GM19372 (cell line): Measurements from ENCODE around the gene ZNF544.
A peak's percentile ranks its signal among the peaks of the same experiment; 100 is the strongest.
"Not testable (repeated sequence)": the region's sequence is repeated elsewhere in the genome, so short reads cannot be mapped to it uniquely, and the experiment has no call there.

ENCODE experiments used
- ATAC-seq: cut with Tn5 transposase; IDR thresholded peaks from one replicate; pipeline ENCODE4 v1.9.1; 2021; ENCODE audit warnings: mild to moderate bottlenecking, low read depth, moderate library complexity; ENCODE audit not compliant: unreplicated experiment

The ZNF544 gene

DNA sequence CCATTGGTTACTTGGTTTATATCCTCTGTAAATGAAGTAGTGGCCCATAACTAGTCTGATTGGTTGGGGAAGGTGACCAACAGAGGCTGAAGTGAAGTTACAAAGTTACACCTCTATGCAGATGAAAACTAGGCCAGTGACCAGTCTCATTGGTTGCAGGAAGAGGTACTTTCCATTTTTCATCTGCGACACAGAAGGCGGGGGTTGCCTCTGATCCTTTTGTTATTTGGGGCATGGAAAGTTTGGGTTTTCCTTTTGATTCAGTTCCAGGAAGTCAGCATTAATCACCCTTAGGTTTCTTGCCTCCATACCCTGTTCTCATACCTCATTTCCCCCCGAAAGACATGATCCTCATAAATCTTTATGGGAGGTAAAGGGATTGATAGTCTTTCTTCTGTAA lies 20.2 kb downstream of the ZNF544 start:
- ATAC-seq = no peak

DNA sequence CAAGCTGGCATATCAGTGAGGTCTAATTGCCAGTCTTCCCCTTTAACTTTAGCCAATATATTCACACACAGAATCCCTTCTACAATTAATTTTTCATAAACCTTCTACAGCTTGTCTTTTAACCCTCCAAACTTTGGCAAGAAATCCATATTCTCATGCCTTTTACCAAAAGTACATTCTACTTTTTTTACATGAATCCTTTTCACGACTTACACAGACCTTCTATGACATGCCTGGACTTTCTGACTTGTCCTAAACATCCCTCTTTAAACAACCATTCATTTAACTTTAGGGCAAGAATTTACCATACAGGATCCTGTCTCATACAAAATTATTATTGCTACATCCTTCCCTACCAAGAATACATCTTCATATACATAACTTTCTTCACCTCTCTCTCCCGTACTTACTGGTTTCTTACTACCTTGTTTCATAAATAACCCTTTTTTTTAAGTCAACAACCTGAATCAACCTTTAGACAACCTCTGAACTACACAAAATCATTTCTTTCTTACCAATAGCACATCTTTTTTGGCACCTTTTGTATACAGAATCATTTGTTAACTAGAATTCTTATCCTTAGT lies 23.5 kb downstream of the ZNF544 start:
- ATAC-seq = no peak

DNA sequence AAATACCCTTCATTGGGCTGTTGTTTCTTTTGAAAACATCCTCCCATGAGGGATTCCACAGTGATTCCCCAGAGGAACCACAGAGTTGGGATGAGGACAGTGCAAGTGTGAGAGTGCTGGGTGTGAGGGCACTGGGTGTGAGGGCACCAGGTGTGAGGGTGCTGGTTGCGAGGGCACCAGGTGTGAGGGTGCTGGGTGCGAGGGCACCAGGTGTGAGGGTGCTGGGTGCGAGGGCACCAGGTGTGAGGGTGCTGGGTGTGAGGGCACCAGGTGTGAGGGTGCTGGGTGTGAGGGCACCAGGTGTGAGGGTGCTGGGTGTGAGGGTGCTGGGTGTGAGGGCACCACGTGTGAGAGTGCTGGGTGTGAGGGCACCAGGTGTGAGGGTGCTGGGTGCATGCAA lies 29.5 kb downstream of the ZNF544 start:
- not testable (repeated sequence) for ATAC-seq

DNA sequence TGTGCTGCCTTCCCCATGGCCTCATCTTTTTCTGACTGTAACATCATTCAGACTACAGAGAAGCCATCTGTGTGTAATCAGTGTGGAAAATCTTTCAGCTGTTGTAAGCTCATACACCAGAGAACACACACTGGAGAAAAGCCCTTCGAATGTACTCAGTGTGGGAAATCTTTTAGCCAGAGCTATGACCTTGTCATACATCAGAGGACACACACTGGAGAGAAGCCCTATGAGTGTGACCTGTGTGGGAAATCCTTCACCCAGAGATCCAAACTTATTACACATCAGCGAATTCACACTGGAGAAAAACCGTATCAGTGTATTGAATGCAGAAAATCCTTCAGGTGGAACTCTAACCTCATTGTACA lies 32.9 kb downstream of the ZNF544 start:
- no peak for ATAC-seq

DNA sequence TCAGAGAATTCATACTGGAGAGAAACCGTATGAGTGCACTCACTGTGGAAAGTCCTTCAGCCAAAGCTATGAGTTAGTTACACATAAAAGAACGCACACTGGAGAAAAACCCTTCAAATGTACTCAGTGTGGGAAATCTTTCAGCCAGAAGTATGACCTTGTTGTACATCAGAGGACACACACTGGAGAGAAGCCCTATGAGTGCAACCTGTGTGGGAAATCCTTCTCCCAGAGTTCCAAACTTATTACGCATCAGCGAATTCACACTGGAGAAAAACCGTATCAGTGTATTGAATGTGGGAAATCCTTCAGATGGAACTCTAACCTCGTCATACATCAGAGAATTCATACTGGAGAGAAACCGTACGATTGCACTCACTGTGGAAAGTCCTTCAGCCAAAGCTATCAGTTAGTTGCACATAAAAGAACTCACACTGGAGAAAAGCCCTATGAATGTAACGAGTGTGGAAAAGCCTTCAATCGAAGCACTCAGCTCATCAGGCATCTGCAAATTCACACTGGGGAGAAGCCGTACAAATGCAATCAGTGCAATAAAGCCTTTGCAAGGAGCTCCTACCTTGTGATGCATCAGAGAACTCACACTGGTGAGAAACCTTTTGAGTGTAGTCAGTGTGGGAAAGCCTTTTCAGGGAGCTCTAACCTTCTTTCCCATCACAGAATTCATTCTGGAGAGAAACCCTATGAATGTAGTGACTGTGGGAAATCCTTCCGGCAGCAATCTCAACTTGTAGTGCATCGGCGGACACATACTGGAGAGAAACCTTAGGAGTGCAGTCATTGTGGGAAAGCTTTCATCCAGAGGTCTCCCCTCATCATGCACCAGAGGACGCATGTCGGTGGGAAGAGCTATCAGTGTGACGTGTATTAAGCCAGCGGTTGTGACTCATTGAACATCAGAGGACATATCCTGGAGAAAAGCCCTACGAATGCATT lies 33.5 kb downstream of the ZNF544 start:
- no peak for ATAC-seq

DNA sequence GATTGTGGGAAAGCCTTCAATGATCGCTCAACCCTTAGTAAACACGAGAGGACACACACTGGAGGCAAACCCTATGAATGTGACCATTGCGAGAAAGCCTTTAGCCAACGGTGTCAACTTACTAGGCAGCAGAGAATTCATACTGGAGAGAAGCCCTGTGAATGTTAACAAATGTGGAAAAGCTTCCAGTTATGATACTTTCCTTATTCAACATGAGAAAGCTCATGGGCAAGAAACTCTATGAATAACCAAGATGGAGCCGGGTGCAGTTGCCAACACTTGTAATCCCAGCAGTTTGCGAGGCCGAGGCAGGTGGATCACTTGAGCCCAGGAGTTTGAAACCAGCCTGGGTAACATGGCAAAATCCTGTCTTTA lies 34.2 kb downstream of the ZNF544 start:
- no peak for ATAC-seq

DNA sequence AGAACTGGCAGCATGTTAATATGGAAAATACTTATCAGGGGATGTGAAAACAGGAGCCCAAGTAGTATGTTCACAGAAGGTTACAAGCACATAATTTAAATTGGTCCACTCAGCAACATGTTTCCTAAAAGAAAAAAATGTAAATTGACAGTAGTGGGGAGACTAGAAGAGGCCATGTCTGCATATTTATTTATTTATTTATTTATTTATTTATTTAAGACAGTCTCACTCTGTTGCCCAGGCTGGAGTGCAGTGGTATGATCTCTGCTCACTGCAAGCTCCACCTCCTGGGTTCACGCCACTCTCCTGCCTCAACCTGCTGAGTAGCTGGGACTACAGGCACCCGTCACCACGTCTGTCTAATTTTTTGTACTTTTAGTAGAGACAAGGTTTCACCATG lies 36.4 kb downstream of the ZNF544 start:
- no peak for ATAC-seq

DNA sequence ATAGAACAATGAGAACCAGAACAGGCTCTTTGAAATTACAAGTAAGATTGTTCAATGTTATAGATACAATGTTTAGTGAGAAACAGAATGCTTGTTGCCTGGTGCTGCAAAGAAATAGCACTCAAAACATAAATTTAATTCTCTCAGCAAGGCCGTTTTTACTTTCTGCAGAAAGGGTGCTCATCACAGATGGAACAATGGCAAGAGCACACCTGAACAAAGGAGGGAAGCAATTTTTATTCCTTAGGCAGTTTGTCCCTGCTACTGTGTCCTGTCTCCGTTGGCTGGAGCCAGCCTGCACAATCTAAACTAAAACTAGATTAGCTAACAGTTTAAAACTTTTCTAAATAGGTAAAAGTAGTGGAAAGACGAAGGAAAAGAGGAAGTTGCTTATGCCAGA lies 39.6 kb downstream of the ZNF544 start:
- ATAC-seq = no peak

DNA sequence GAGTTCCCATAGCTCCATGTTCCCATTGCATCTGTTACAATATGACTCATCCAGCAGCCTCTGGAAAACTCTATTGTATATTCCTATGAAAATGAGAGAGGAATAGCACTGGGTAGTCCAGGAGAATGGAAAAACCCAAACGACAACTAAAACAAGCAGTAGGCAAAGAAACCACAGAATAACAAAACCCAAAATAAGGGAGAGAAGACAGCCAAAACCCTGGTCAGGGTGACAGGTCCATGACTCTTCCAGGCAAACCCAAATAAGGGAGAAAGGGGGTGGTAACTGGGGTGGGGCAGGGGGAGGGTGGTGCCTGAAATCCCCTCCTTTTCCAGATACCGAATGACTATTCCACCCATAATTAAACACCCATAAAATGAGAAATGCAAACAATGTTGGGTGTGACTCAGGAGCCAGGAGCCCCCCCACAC lies 46.1 kb downstream of the ZNF544 start:
- ATAC-seq = no peak

DNA sequence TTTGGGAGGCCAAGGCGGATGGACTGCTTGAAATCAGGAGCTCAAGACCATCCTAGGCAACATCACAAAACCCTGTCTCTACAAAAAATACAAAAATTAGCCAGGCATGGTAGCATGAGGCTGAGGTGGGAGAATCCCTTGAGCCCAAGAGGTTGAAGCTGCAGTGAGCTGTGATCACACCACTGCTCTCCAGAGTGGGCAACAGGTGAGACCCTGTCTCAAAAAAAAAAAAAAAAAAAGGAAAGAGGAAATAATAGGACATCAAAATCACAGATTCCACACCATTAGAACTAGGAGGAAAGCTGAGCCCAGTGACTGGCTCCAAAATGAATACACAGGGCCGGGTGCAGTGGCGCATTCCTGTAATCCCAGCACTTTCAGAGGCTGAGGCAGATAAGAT lies 46.9 kb downstream of the ZNF544 start:
- ATAC-seq = no peak

DNA sequence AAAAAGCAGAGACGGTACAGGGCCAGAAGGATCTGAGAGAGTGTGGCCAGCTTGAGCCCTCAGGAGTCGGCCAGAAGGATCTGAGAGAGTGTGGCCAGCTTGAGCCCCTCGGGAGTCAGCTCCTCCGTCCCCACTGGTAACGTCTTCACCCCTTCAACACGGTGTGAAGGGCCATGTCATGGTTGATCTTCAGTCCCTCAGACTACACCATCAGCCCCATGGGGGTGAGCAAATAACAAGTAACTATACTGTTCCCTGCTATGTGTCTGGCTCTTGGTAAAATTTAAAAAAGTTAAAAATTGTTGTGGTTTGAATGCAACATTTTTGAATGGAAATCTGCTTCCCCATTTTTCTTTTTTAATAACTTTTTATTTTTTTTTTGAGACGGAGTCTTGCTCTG lies 48.5 kb downstream of the ZNF544 start:
- ATAC-seq = no peak

DNA sequence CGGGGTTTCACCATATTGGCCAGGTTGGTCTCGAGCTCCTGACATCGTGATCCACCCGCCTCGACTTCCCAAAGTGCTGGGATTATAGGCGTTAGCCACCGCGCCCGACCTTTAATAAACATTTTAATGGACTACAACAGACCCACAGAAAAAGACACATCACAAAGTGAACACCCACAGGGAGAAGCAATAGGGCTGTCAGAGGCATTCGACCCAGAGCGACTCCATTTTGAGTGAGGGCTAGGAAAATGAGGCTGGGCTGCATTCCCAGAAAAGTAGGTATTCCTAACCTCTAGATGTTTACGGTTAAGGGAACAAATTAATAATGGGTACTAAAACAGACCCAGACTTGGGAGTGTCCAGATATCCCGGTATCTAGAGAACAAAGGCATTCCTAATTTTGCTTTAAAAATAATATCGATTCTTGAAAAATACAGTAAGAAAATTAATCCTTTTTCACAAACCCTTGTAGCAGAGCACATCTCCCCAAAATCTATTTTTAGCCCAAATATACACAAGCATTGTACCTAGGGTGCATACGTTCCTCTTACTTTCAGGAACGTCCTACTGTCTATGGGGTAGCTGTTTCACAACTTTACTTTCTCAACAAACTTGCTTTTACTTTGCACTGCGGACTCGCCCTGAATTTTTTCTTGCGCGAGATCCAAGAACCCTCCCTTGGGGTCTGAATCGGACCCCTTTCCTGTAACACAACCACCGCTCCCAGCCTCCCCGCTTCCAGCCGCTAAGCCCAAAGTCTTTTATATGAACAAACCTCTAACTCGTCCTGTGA lies 49.2 kb downstream of the ZNF544 start:
- no peak for ATAC-seq

DNA sequence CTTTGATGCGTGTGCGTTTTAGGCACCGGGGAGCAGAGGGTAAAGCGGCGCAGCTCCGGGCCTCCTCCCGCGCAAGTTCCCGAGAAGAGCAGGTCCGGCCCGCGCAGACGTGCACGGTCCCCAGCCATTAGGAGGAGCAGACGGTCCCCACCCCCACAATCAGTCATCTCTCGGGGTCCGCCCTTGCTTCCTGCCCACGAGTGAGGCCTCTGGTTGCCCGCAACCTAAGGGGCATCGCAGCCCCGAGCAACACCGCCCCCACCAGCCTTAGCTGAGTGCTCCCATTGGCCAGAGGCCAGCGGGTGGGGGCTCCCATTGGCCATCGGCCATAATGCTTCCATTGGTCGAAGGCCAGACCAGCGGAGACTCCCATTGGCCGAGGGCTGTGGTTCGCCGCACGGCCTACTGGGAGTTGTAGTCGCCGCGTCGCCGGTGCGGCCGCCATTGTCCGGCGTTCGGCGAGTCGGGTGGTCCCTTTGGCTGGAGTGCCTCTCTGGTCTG lies 49.9 kb downstream of the ZNF544 start, which contains the start of gene ZNF8:
ZNF8 (plus strand) TSS at position 415 of the 501 bp plus-strand sequence. CDS start 127 bp downstream, outside the sequence.
- peak; percentile 95 for ATAC-seq

DNA sequence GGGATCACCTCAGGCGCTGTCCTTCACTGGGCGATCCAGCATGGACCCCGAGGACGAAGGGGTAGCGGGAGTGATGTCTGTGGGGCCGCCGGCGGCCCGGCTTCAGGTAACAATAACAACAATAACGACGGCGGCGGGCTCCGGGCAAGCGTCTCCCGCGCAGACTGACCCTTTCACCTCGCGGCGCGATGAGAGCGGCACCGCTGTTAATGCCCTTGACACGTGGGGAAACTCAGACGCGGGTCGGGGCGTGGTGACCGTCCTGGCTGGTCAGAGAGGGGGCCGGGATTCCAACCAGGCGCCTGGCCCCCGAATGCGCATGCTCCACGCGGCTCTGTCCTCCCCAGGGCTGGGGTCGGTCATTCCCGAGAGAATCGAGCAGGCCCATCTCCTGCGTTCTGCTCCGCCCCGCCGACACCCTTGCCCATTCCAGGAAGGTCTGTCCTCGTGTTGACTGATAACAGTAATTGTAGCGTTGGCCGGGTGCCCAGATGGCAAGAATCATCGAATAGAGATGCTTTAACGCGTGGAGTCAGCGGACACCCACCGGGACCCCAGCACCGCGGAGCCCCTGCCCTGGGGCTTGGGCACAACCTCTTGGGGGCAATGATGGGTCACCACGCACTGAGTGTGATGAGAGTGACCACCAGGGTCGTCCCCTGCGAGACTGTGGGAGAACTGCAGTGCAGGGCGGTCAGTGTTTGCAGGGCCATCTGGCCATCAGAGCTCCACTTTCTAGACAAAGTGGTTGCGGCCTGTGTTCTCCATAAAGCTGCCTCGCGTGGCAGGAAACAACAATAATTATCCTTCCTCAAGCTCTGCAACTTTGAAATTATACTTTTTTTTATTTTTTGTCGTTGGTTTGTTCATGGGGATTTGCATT lies 50.6 kb downstream of the ZNF544 start:
- ATAC-seq = peak; percentile 24

DNA sequence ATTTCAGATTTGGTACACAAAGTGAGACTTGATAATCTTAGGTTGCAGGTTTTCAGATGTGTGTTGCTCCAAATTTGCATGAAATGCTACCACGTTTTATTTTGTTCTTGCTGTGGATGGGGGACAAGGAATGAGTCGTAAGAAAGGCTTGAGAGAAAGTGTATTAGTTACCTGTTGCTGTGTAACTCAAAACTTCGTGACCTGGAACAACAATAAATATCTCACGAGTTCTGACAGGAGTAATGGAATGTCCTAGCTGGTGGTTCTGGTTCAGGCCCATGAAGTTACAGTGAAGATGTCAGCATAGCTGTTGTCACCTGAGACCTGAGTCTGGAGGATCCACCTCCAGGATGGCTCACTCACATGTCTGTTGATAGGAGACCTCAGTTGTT lies 51.2 kb downstream of the ZNF544 start:
- ATAC-seq = no peak

DNA sequence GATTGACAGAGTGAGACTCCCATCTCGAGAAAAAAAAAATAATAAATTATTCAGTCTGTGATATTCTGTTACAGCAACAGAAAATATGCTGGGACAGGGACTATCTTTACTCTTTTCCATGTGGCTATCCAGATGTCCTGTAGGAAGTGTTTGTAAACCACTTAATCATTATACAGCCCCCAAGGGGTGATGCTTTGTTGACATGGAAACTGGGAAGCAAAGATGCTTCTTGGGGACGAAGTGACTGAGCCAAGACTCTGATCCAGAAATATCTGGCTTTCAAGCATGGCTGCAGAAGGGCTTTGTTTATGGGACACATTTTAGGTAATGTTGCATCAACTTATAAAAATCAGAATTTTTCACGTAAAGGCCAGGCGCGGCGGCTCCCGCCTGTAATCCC lies 55.5 kb downstream of the ZNF544 start:
- no peak for ATAC-seq

DNA sequence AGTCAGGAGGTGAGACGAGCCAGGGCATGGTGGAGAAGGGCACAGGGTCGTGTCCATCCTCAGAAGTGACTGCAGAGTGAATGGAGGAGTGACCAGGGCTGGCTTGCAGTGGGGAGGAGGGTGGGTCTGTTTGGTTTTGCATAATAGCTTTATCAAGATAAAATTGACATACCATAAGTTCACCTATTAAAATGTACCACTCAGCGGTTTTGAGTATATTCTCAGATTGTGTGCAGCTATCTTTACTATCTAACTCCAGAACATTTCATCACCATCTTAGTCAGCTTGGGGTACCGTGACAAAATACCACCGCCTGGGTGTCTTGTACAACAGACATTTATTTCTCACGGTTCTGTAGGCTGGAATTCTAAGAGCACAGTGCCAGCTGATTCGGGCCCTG lies 63.2 kb downstream of the ZNF544 start:
- ATAC-seq = no peak

DNA sequence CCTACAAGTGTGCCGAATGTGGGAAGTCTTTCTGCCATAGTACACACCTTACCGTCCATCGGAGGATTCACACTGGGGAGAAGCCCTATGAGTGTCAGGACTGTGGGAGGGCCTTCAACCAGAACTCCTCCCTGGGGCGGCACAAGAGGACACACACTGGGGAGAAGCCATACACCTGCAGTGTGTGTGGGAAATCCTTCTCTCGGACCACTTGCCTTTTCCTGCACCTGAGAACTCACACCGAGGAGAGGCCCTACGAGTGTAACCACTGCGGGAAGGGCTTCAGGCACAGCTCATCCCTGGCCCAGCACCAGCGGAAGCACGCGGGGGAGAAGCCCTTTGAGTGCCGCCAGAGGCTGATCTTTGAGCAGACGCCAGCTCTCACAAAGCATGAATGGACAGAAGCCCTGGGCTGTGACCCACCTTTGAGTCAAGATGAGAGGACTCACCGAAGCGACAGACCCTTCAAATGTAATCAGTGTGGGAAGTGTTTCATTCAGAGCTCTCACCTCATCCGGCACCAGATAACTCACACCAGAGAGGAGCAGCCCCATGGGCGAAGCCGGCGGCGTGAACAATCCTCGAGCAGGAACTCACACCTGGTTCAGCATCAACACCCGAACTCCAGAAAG lies 66.1 kb downstream of the ZNF544 start:
- no peak for ATAC-seq

DNA sequence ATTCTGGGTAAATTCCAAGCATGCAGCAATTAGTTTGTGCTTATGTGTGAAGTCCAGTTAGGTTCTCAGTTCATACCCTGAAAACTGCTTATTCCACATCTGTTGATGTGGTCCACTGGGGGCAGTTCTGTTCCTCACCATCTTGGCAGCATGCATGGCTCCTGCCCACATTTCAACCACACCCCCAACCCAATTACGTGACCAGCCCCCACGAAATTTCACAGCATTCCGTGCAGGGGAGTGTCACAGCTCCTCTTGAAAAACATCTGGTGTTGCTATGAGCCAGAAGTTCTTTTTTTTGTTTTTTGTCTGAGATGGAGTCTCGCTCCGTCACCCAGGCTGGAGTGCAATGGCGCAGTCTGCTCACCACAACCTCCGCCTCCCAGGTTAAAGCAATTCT lies 67.4 kb downstream of the ZNF544 start:
- no peak for ATAC-seq

DNA sequence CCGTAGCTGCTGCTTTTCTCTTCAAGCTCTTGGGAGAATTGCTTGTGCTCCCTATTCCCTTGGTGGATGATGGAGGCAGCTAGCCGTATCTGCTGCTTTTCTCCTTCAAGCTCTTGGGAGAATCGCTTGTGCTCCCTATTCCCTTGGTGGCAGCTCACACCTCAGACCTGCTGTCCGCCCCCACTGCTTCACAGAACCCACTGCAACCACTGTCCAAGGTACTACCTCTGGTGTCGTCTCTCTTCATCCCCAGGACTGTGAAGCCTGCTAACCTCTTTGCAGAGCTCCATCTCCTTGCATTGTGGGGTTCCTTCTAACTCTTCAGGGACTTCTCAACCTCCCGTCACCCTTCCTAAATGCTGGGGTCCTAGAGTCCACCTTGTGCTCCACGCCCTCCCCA lies 71.9 kb downstream of the ZNF544 start:
- ATAC-seq = no peak
